IgD-negative memory B cell (primary cell): ENCODE data around the gene GJE1. TPM values are rescaled to one million over a fixed set of nuclear protein-coding genes. Genes with fewer than 3 reads are reported as not detected.

ENCODE experiments used
- H3K27ac Mint-ChIP-seq, 3 donors: one replicate each; pipeline ENCODE4 v1.8.0; 2020 to 2022; ENCODE audit warnings: mild to moderate bottlenecking in 3 of 3, mixed read lengths in 3 of 3, moderate library complexity in 1 of 3
- H3K27me3 Mint-ChIP-seq: one replicate; pipeline ENCODE4 v1.8.0; 2021; ENCODE audit warnings: mixed read lengths
- H3K36me3 Mint-ChIP-seq: one replicate; pipeline ENCODE4 v1.8.0; 2020; ENCODE audit warnings: mild to moderate bottlenecking, mixed read lengths
- H3K4me1 Mint-ChIP-seq, 3 donors: one replicate each; pipeline ENCODE4 v1.8.0; 2020 to 2022; ENCODE audit warnings: mixed read lengths in 3 of 3, mild to moderate bottlenecking in 1 of 3
- H3K4me3 Mint-ChIP-seq, 4 donors: one replicate each; pipeline ENCODE4 v1.8.0; 2020 to 2022; ENCODE audit warnings: mild to moderate bottlenecking in 4 of 4, mixed read lengths in 4 of 4, moderate library complexity in 3 of 4
- H3K9me3 Mint-ChIP-seq, 3 donors: one replicate each; pipeline ENCODE4 v1.8.0; 2020 to 2021; ENCODE audit warnings: mixed read lengths in 3 of 3, mild to moderate bottlenecking in 1 of 3
- polyA plus RNA-seq: library from polyadenylated mRNA; unstranded; fragments of 300-500 nt; fragmentation: Illumina TruSeq; gene quantifications from one replicate; pipeline ENCODE4 v1.2.3, GENCODE V29; 2021

Gene GJE1
- polyA plus RNA-seq, 1 donor from 2014 or later = not detected

- peaks cover 10% of the 10 kb centered on the region for H3K36me3 Mint-ChIP-seq
- no peaks in the 10 kb centered on the region for H3K9me3 Mint-ChIP-seq
- peaks cover 9 to 17% (median 9%) of the 10 kb centered on the region in 3 donors for H3K4me1 Mint-ChIP-seq
- no peak overlapping the region for H3K4me3 Mint-ChIP-seq
- no peak overlapping the region for H3K27ac Mint-ChIP-seq
- H3K27me3 Mint-ChIP-seq = no peaks in the 10 kb centered on the region
Observed at GRCh38 chr6:142184307-142184706, 51.6 kb downstream of the GJE1 start.

Other genes starting within 250 kb of the GJE1 start
- gene NMBR, start 14.2 kb downstream of the GJE1 start, polyA plus RNA-seq = not detected
- 60.2 TPM for gene VTA1, start 14.3 kb downstream of the GJE1 start, polyA plus RNA-seq
- not detected for gene ADGRG6, start 169.1 kb downstream of the GJE1 start, polyA plus RNA-seq